Measurements from ENCODE around the gene CYP2A13. TPM values are rescaled to one million over a fixed set of nuclear protein-coding genes. Genes with fewer than 3 reads are reported as not detected.
"Not testable (repeated sequence)": the region's sequence is repeated elsewhere in the genome, so short reads cannot be mapped to it uniquely, and the experiment has no call there.

Gene CYP2A13
- total RNA-seq, 1 experiment from 2014 or later, result 0.63 TPM

- Histone ChIP-seq H3K23me2 (ENCODE audit: insufficient read length, low read depth, low read length, poor library complexity, severe bottlenecking) (no peaks in the 10 kb centered on the region), H2BK120ac (ENCODE audit: low read depth, low read length, poor library complexity, severe bottlenecking) (no peak overlapping the region), H3K56ac (ENCODE audit: insufficient read length, low read depth, low read length) (no peak overlapping the region), H3K27me3 (ENCODE audit: insufficient read depth, low read length) (no peaks in the 10 kb centered on the region), H3K23ac (ENCODE audit: insufficient read length, low read depth, low read length) (no peak overlapping the region), H2BK20ac (ENCODE audit: low read depth, low read length, poor library complexity, severe bottlenecking) (no peak overlapping the region), H3K4ac (ENCODE audit: low read depth, low read length) (no peak overlapping the region), H4K91ac (ENCODE audit: insufficient read length, low read depth, low read length) (no peak overlapping the region), H4K8ac (replicated peaks; ENCODE audit: insufficient read length, low read depth, low read length) (no peak overlapping the region), H3K18ac (ENCODE audit: insufficient read length, low read depth, low read length) (no peak overlapping the region), H3K79me2 (ENCODE audit: insufficient read depth, low read length) (no peaks in the 10 kb centered on the region), H2BK5ac (ENCODE audit: insufficient read length, low read length) (no peak overlapping the region), H2BK15ac (ENCODE audit: low read depth, low read length) (no peak overlapping the region), H3K27ac (ENCODE audit: insufficient read length, low read depth, low read length) (no peak overlapping the region), H3K14ac (ENCODE audit: insufficient read depth, low read length) (no peak overlapping the region), H3T11ph (ENCODE audit: low read length) (no peak overlapping the region), H3K9me3 (ENCODE audit: control insufficient read depth, low read depth, low read length) (no peaks in the 10 kb centered on the region), H3K79me1 (ENCODE audit: insufficient read depth, low read depth, low read length, poor library complexity, severe bottlenecking) (no peaks in the 10 kb centered on the region), H3K4me2 (ENCODE audit: insufficient read depth, insufficient read length, low read length) (no peak overlapping the region), H2AK5ac (ENCODE audit: insufficient read length, low read length) (no peak overlapping the region), H4K20me1 (ENCODE audit: control insufficient read depth, insufficient read depth, insufficient read length) (no peaks in the 10 kb centered on the region), H4K5ac (ENCODE audit: insufficient read length, low read depth, low read length) (no peak overlapping the region), H2BK12ac (ENCODE audit: insufficient read length, low read depth, low read length) (no peak overlapping the region), H3K9ac (ENCODE audit: extremely low read depth, insufficient read length, low read length) (no peak overlapping the region), H3K4me1 (ENCODE audit: insufficient read depth, low read length) (no peaks in the 10 kb centered on the region), H2AFZ (ENCODE audit: low read length) (no peak overlapping the region)
- no peak for DNase-seq
- Mint-ChIP-seq H3K4me1 (peaks cover 11 to 19% of the 10 kb centered on the region in 2 experiments), H3K4me3 (no peak overlapping the region), H3K27ac (no peak overlapping the region), H3K27me3 (ENCODE audit: low read depth) (peaks cover 9% of the 10 kb centered on the region), H3K36me3 (ENCODE audit: insufficient read depth in 1 of 3, low read depth in 3 of 3) (no peaks in the 10 kb centered on the region; a peak in 1 of 7 replicates), H3K9me3 (no peaks in the 10 kb centered on the region; a peak in 1 of 5 replicates)
- no CpG with 5 or more reads among the region's 13 CpGs for WGBS (ENCODE audit: extremely low coverage, insufficient read length, low lambda C conversion rate)
- TF ChIP-seq, protein P1, sequence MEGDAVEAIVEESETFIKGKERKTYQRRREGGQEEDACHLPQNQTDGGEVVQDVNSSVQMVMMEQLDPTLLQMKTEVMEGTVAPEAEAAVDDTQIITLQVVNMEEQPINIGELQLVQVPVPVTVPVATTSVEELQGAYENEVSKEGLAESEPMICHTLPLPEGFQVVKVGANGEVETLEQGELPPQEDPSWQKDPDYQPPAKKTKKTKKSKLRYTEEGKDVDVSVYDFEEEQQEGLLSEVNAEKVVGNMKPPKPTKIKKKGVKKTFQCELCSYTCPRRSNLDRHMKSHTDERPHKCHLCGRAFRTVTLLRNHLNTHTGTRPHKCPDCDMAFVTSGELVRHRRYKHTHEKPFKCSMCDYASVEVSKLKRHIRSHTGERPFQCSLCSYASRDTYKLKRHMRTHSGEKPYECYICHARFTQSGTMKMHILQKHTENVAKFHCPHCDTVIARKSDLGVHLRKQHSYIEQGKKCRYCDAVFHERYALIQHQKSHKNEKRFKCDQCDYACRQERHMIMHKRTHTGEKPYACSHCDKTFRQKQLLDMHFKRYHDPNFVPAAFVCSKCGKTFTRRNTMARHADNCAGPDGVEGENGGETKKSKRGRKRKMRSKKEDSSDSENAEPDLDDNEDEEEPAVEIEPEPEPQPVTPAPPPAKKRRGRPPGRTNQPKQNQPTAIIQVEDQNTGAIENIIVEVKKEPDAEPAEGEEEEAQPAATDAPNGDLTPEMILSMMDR (conservative IDR thresholded peaks at IDR 0.05), result no peak
Observed at GRCh38 chr19:41050426-41050825, 37.8 kb upstream of the CYP2A13 start.

GRCh38 chr19:41052162-41052561, 36.1 kb upstream of the CYP2A13 start:
- not testable (repeated sequence) for H3K23ac ChIP-seq (ENCODE audit: insufficient read length, low read depth, low read length); H3K79me2 ChIP-seq (ENCODE audit: insufficient read depth, low read length); DNase-seq; H3K9ac ChIP-seq (ENCODE audit: extremely low read depth, insufficient read length, low read length); H2BK12ac ChIP-seq (ENCODE audit: insufficient read length, low read depth, low read length); H4K5ac ChIP-seq (ENCODE audit: insufficient read length, low read depth, low read length); H3K9me3 ChIP-seq (ENCODE audit: control insufficient read depth, low read depth, low read length); H3K4ac ChIP-seq (ENCODE audit: low read depth, low read length); H3K79me1 ChIP-seq (ENCODE audit: insufficient read depth, low read depth, low read length, poor library complexity, severe bottlenecking); H3K56ac ChIP-seq (ENCODE audit: insufficient read length, low read depth, low read length); H2BK120ac ChIP-seq (ENCODE audit: low read depth, low read length, poor library complexity, severe bottlenecking); H3K23me2 ChIP-seq (ENCODE audit: insufficient read length, low read depth, low read length, poor library complexity, severe bottlenecking); H2AFZ ChIP-seq (ENCODE audit: low read length); H3K27ac Mint-ChIP-seq; H4K8ac ChIP-seq (replicated peaks; ENCODE audit: insufficient read length, low read depth, low read length); H3K4me2 ChIP-seq (ENCODE audit: insufficient read depth, insufficient read length, low read length); H3K14ac ChIP-seq (ENCODE audit: insufficient read depth, low read length); H3K27me3 ChIP-seq (ENCODE audit: insufficient read depth, low read length); H3K9me3 Mint-ChIP-seq; H3K27ac ChIP-seq (ENCODE audit: insufficient read length, low read depth, low read length); H2BK15ac ChIP-seq (ENCODE audit: low read depth, low read length); H3T11ph ChIP-seq (ENCODE audit: low read length); H2BK20ac ChIP-seq (ENCODE audit: low read depth, low read length, poor library complexity, severe bottlenecking); H3K4me1 ChIP-seq (ENCODE audit: insufficient read depth, low read length); H3K4me3 Mint-ChIP-seq; H4K91ac ChIP-seq (ENCODE audit: insufficient read length, low read depth, low read length); H2BK5ac ChIP-seq (ENCODE audit: insufficient read length, low read length); H3K18ac ChIP-seq (ENCODE audit: insufficient read length, low read depth, low read length); H3K36me3 Mint-ChIP-seq (ENCODE audit: insufficient read depth in 1 of 3, low read depth in 3 of 3); H4K20me1 ChIP-seq (ENCODE audit: control insufficient read depth, insufficient read depth, insufficient read length); H2AK5ac ChIP-seq (ENCODE audit: insufficient read length, low read length)
- Mint-ChIP-seq H3K4me1 (peaks cover 11 to 19% of the 10 kb centered on the region in 2 experiments), H3K27me3 (ENCODE audit: low read depth) (peaks cover 16% of the 10 kb centered on the region)
- no CpG with 5 or more reads among the region's 7 CpGs for WGBS (ENCODE audit: extremely low coverage, insufficient read length, low lambda C conversion rate)
